Activated B cell treated with CpG ODN at 0.5 μM for 24 hours (primary cell): ENCODE measurements around the gene SLC13A4. TPM values are rescaled to one million over a fixed set of nuclear protein-coding genes. Genes with fewer than 3 reads are reported as not detected.

Experiments
- ATAC-seq: fragments of 200-7000 bp; cut with Tn5 transposase; one replicate; pipeline ENCODE4 v1.10.0; 2021; ENCODE audit warnings: low read depth, mild to moderate bottlenecking, moderate library complexity
- CTCF ChIA-PET: fragments of 350-600 bp; sonication (Branson Sonifier 250); formaldehyde crosslinking; loops from one replicate; lab custom pipeline; 2021; ENCODE audit warnings: antibody characterized with exemption; lab: Charles Lee
- POLR2A ChIA-PET: fragments of 350-600 bp; sonication (Branson Sonifier 250); formaldehyde crosslinking; loops from one replicate; lab custom pipeline; 2021; ENCODE audit warnings: antibody characterized with exemption; lab: Charles Lee
- DNase-seq: peaks from one replicate; pipeline ENCODE4 v3.0.0; 2022
- H3K27ac Mint-ChIP-seq: one replicate; pipeline ENCODE4 v1.8.0; 2020; ENCODE audit warnings: mixed read lengths
- H3K27me3 Mint-ChIP-seq: one replicate; pipeline ENCODE4 v1.8.0; 2021; ENCODE audit warnings: mixed read lengths
- H3K36me3 Mint-ChIP-seq: one replicate; pipeline ENCODE4 v1.8.0; 2021; ENCODE audit warnings: low read depth, mixed read lengths
- H3K4me1 Mint-ChIP-seq: one replicate; pipeline ENCODE4 v1.8.0; 2021; ENCODE audit warnings: mixed read lengths
- H3K4me3 Mint-ChIP-seq: one replicate; pipeline ENCODE4 v1.8.0; 2020; ENCODE audit warnings: mild to moderate bottlenecking, mixed read lengths
- H3K9me3 Mint-ChIP-seq: one replicate; pipeline ENCODE4 v1.8.0; 2020; ENCODE audit warnings: mixed read lengths
- intact Hi-C: fragments of 100-400 bp; cut with micrococcal nuclease; formaldehyde crosslinking; loops from one replicate; pipeline ENCODE4 v1.15.1; 2024
- total RNA-seq: library from RNA; stranded (reverse); gene quantifications from 2 replicates; pipeline ENCODE4 v1.2.3, GENCODE V29; 2022
- TF ChIP-seq, protein P1 (sequence below): fragments of 200-600 bp; IDR thresholded peaks from one replicate; pipeline ENCODE4 v1.8.0; 2022; ENCODE audit warnings: antibody characterized with exemption, mild to moderate bottlenecking

Gene SLC13A4
- total RNA-seq, 1 donor from 2014 or later: not detected

GRCh38 chr7:135706858-135707569 is 21.0 kb downstream of the SLC13A4 start:
- no peaks in the 10 kb centered on the region for H3K9me3 Mint-ChIP-seq
- no peaks in the 10 kb centered on the region for H3K27me3 Mint-ChIP-seq
- no peak overlapping the region for H3K4me3 Mint-ChIP-seq
- no peaks in the 10 kb centered on the region for H3K36me3 Mint-ChIP-seq
- no peak for DNase-seq
- ChIA-PET CTCF (no interaction called here), POLR2A (no interaction called here)
- H3K27ac Mint-ChIP-seq: no peak overlapping the region
- intact Hi-C loops: no loop called here
- no peaks in the 10 kb centered on the region for H3K4me1 Mint-ChIP-seq
- ATAC-seq: no peak
- TF ChIP-seq, protein P1, sequence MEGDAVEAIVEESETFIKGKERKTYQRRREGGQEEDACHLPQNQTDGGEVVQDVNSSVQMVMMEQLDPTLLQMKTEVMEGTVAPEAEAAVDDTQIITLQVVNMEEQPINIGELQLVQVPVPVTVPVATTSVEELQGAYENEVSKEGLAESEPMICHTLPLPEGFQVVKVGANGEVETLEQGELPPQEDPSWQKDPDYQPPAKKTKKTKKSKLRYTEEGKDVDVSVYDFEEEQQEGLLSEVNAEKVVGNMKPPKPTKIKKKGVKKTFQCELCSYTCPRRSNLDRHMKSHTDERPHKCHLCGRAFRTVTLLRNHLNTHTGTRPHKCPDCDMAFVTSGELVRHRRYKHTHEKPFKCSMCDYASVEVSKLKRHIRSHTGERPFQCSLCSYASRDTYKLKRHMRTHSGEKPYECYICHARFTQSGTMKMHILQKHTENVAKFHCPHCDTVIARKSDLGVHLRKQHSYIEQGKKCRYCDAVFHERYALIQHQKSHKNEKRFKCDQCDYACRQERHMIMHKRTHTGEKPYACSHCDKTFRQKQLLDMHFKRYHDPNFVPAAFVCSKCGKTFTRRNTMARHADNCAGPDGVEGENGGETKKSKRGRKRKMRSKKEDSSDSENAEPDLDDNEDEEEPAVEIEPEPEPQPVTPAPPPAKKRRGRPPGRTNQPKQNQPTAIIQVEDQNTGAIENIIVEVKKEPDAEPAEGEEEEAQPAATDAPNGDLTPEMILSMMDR: no peak

DNA sequence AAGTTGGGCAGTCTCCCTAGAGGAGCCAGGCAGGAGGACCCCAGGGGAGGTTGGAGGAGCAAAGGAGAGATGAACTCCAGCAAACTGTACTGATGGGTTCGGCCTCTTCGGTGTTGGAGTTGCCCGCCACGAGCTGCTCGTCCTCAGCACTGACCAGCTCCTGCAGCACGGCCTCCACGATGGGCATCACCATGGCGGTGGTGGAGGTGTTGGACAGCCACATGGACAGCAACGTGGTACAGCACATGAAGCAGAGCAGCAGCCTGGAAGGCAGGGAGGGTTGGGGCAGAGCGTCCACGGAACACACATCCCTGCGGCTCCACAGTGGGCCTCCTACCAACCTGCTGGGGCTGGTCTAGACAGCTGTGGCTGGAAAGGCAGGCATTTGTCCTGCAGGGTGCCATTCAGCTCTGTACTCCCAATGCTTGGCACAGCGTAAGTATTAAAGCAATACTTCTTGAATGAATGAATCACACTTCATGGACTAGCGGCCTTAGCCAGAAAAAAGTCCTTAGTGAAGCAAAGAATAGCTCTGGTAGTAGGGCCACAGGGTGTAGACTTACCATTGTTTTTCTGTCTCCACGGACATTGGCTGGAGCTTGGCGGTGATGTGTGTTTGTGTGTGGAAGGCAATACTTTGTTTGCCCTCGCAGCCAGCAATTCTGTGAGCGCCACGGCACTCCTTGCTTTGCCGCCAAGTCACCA is 21.8 kb downstream of the SLC13A4 start:
- POLR2A ChIA-PET: no interaction called here
- Mint-ChIP-seq H3K4me3 (no peak overlapping the region), H3K4me1 (no peaks in the 10 kb centered on the region), H3K36me3 (no peaks in the 10 kb centered on the region), H3K27ac (no peak overlapping the region), H3K9me3 (no peaks in the 10 kb centered on the region), H3K27me3 (no peaks in the 10 kb centered on the region)
- ATAC-seq: no peak
- CTCF ChIA-PET: no interaction called here
- TF ChIP-seq, protein P1: no peak
- intact Hi-C loops: no loop called here
- no peak for DNase-seq

GRCh38 chr7:135704698-135705097 is 23.3 kb downstream of the SLC13A4 start:
- no peaks in the 10 kb centered on the region for H3K4me1 Mint-ChIP-seq
- CTCF ChIA-PET: interaction anchor here (0.6 kb wide), 1 partner anchor 1550 kb away, joined by 3 read pairs; no protein-coding TSS in a partner anchor

DNA sequence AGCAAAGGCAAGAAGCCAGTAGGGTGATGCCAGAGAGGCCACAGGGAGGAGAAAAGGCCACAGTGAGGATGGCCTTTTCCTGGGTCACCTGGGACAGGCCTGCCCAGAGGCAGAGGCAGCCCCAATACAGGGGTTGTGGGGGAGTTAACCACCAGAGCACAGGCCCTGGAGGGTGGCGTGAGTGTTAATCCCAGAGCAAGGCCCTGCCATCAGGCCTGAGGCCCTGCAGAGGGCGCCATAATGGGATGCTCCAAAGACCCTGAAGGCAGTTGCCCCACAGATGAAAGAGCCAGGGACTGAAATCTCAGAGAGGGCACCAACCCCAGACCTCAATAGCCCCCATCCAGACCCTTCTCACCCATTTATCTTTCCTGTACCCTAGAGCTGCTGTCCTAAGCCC is 23.9 kb downstream of the SLC13A4 start:
- no peaks in the 10 kb centered on the region for H3K9me3 Mint-ChIP-seq
- no peaks in the 10 kb centered on the region for H3K27me3 Mint-ChIP-seq
- H3K27ac Mint-ChIP-seq: no peak overlapping the region
- ChIA-PET CTCF (interaction anchor here (0.6 kb wide), 1 partner anchor 1549 kb away, joined by 3 read pairs; no protein-coding TSS in a partner anchor), POLR2A (no interaction called here)
- peaks cover 3% of the 10 kb centered on the region for H3K36me3 Mint-ChIP-seq
- no peaks in the 10 kb centered on the region for H3K4me1 Mint-ChIP-seq
- TF ChIP-seq, protein P1: no peak
- intact Hi-C loops: no loop called here
- no peak for ATAC-seq
- H3K4me3 Mint-ChIP-seq: no peak overlapping the region
- no peak for DNase-seq

More at GRCh38 chr7:135704698-135705097, 23.3 kb downstream of the SLC13A4 start:
- Mint-ChIP-seq H3K9me3 (no peaks in the 10 kb centered on the region), H3K36me3 (peaks cover 3% of the 10 kb centered on the region), H3K27ac (no peak overlapping the region), H3K27me3 (no peaks in the 10 kb centered on the region), H3K4me3 (no peak overlapping the region)
- TF ChIP-seq, protein P1: no peak
- ATAC-seq (no peak), DNase-seq (no peak)
- POLR2A ChIA-PET: no interaction called here
- intact Hi-C loops: no loop called here
